GM21619 (cell line): ENCODE measurements around the gene KIRREL3.

Source experiments
- ATAC-seq: cut with Tn5 transposase; IDR thresholded peaks from one replicate; pipeline ENCODE4 v1.9.1; 2021; ENCODE audit not compliant: unreplicated experiment

Gene KIRREL3

GRCh38 chr11:126719740-126720139 is 280.8 kb downstream of the KIRREL3 start:
- no peak for ATAC-seq

GRCh38 chr11:126718276-126718675 is 282.3 kb downstream of the KIRREL3 start:
- no peak for ATAC-seq

- ATAC-seq = peak; percentile 72
These were observed 284.0 kb downstream of the KIRREL3 start for GRCh38 chr11:126716456-126717083.

- no peak for ATAC-seq
These were observed 286.8 kb downstream of the KIRREL3 start for GRCh38 chr11:126713806-126714205.

- no peak for ATAC-seq
These were observed 288.5 kb downstream of the KIRREL3 start for GRCh38 chr11:126711977-126712625.

- ATAC-seq = no peak
These were observed 289.7 kb downstream of the KIRREL3 start for GRCh38 chr11:126710804-126711399.

GRCh38 chr11:126707498-126707897 is 293.1 kb downstream of the KIRREL3 start:
- no peak for ATAC-seq

GRCh38 chr11:126704096-126704495 is 296.5 kb downstream of the KIRREL3 start:
- no peak for ATAC-seq

GRCh38 chr11:126703662-126704061 is 296.9 kb downstream of the KIRREL3 start:
- ATAC-seq = no peak

GRCh38 chr11:126702987-126703386 is 297.6 kb downstream of the KIRREL3 start:
- no peak for ATAC-seq

- no peak for ATAC-seq
These were observed 298.3 kb downstream of the KIRREL3 start for GRCh38 chr11:126702165-126702720.

- ATAC-seq = no peak
These were observed 299.1 kb downstream of the KIRREL3 start for GRCh38 chr11:126701520-126701897.

- ATAC-seq = peak; percentile 82
These were observed 299.6 kb downstream of the KIRREL3 start for GRCh38 chr11:126700768-126701519.

GRCh38 chr11:126698576-126698975 is 302.0 kb downstream of the KIRREL3 start:
- no peak for ATAC-seq

GRCh38 chr11:126697936-126698335 is 302.6 kb downstream of the KIRREL3 start:
- no peak for ATAC-seq

GRCh38 chr11:126696982-126697381 is 303.6 kb downstream of the KIRREL3 start:
- no peak for ATAC-seq

GRCh38 chr11:126695293-126695692 is 305.3 kb downstream of the KIRREL3 start:
- ATAC-seq = no peak

GRCh38 chr11:126694065-126694625 is 306.4 kb downstream of the KIRREL3 start:
- no peak for ATAC-seq

GRCh38 chr11:126687477-126687876 is 313.1 kb downstream of the KIRREL3 start:
- ATAC-seq = no peak

GRCh38 chr11:126686938-126687337 is 313.6 kb downstream of the KIRREL3 start:
- ATAC-seq = no peak
